Endothelial cell of umbilical vein (primary cell): ENCODE data around the gene GOLPH3. TPM values are rescaled to one million over a fixed set of nuclear protein-coding genes. Genes with fewer than 3 reads are reported as not detected.

Experiments used
- BruUV-seq: library from RNA; stranded (reverse); fragments of 400-500 nt; replicated peaks from 2 replicates; lab custom pipeline; 2021; lab: Mats Ljungman, UMichigan
- CTCF ChIA-PET: fragments of 300-600, 350-600 bp; sonication (Branson Sonifier 250); formaldehyde crosslinking; loops from one replicate; lab custom pipeline; 2021; ENCODE audit warnings: antibody characterized with exemption, inconsistent platforms; lab: Charles Lee
- POLR2A ChIA-PET: fragments of 300-600, 350-600 bp; sonication (Branson Sonifier 250); formaldehyde crosslinking; loops from one replicate; lab custom pipeline; 2021; ENCODE audit warnings: antibody characterized with exemption, inconsistent platforms; lab: Charles Lee
- DNase-seq: peaks from one replicate; pipeline ENCODE4 v3.0.0-alpha.2; 2011; ENCODE audit warnings: low read depth, low spot score
- FAIRE-seq: peaks from 2 replicates; lab custom pipeline; 2011; peaks lifted over from hg19 to GRCh38; lab: Jason Lieb, UNC
- H2AFZ ChIP-seq: 2 replicates; pipeline ENCODE4 v1.6.0; 2012; ENCODE audit warnings: low read depth, low read length, control low read depth, inconsistent platforms
- H3K27ac ChIP-seq: 2 replicates; pipeline ENCODE4 v1.5.1; 2011; ENCODE audit warnings: low read depth, mild to moderate bottlenecking, control low read depth, low read length, moderate library complexity; ENCODE audit not compliant: insufficient read depth
- H3K27me3 ChIP-seq, 2 experiments: 2 replicates each; pipeline versions ENCODE4 v1.6.0 to v1.6.1; 2011; ENCODE audit warnings: low read length in 2 of 2, mixed read lengths in 1 of 2; ENCODE audit not compliant: control insufficient read depth in 2 of 2, insufficient read depth in 2 of 2
- H3K36me3 ChIP-seq, 2 experiments: 2 replicates in 1 of 2; 3 replicates in 1 of 2; pipeline ENCODE4 v1.5.1; 2011; ENCODE audit warnings: low read length in 2 of 2, mild to moderate bottlenecking in 1 of 2, moderate library complexity in 1 of 2; ENCODE audit not compliant: control insufficient read depth in 2 of 2, insufficient read depth in 2 of 2; ENCODE audit errors: extremely low read depth in 1 of 2
- H3K4me1 ChIP-seq: 3 replicates; pipeline ENCODE4 v1.5.1; 2011; ENCODE audit warnings: mild to moderate bottlenecking, low read length; ENCODE audit not compliant: control insufficient read depth, insufficient read depth; ENCODE audit errors: extremely low read depth
- H3K4me2 ChIP-seq: 2 replicates; pipeline ENCODE4 v1.6.1; 2011; ENCODE audit warnings: low read length, control low read depth, mixed read lengths; ENCODE audit not compliant: insufficient read depth
- H3K4me3 ChIP-seq, 3 experiments: fragments of 200-600 bp in 1 of 3; sonication (generic), shearing (Covaris generic) in 1 of 3; replicated peaks in 1 of 3; 2 replicates each; pipeline ENCODE4 v1.5.1; 2011 to 2016; ENCODE audit warnings: control low read depth in 3 of 3, low read length in 3 of 3, mild to moderate bottlenecking in 2 of 3, inconsistent platforms in 1 of 3, low read depth in 1 of 3, moderate library complexity in 1 of 3; ENCODE audit not compliant: insufficient read depth in 1 of 3
- H3K79me2 ChIP-seq: 2 replicates; pipeline ENCODE4 v1.6.0; 2012; ENCODE audit warnings: low read length, inconsistent platforms; ENCODE audit not compliant: control insufficient read depth, insufficient read depth
- H3K9ac ChIP-seq: replicated peaks from 2 replicates; pipeline ENCODE3; 2011; ENCODE audit warnings: low read length, control low read depth; ENCODE audit not compliant: insufficient read depth; ENCODE audit errors: extremely low read depth
- H3K9me1 ChIP-seq: replicated peaks from 3 replicates; pipeline ENCODE4 v1.6.0; 2011; ENCODE audit warnings: mild to moderate bottlenecking, low read length; ENCODE audit not compliant: control insufficient read depth, insufficient read depth; ENCODE audit errors: extremely low read depth
- H3K9me3 ChIP-seq: replicated peaks from 2 replicates; pipeline ENCODE4 v1.5.1; 2012; ENCODE audit warnings: low read length, inconsistent platforms; ENCODE audit not compliant: control insufficient read depth, insufficient read depth
- H4K20me1 ChIP-seq: replicated peaks from 2 replicates; pipeline ENCODE3; 2011; ENCODE audit warnings: mild to moderate bottlenecking, low read length; ENCODE audit not compliant: control insufficient read depth, insufficient read depth; ENCODE audit errors: extremely low read depth
- FOS ChIP-seq: IDR thresholded peaks from 2 replicates; pipeline ENCODE4 v1.6.1; 2011; ENCODE audit warnings: mild to moderate bottlenecking, low read length, moderate library complexity, borderline replicate concordance; ENCODE audit not compliant: insufficient read depth
- JUN ChIP-seq: IDR thresholded peaks from 2 replicates; pipeline ENCODE4 v1.6.1; 2011; ENCODE audit warnings: borderline replicate concordance, low read depth; ENCODE audit not compliant: insufficient read length, insufficient read depth
- POLR2AphosphoS5 ChIP-seq: IDR thresholded peaks from 2 replicates; pipeline ENCODE4 v1.6.1; 2012; ENCODE audit warnings: low read depth, mild to moderate bottlenecking, control low read depth, low read length, moderate library complexity; ENCODE audit not compliant: insufficient read depth
- dilution Hi-C: fragments of 300-500 bp; cut with MboI; formaldehyde crosslinking; loops from one replicate; pipeline ENCODE4 v1.15.0; 2019; ENCODE audit warnings: low sequenced_read_pairs; ENCODE audit not compliant: extremely low pct_ligation_motif_present
- intact Hi-C: fragments of 100-400 bp; cut with micrococcal nuclease; formaldehyde crosslinking; loops from one replicate; pipeline ENCODE4 v1.10.0; 2022
- polyA plus RNA-seq, 4 experiments: library from polyadenylated mRNA; depleted of rRNA in 3 of 4; stranded (reverse) in 3 of 4; unstranded in 1 of 4; fragments of >200 nt; gene quantifications; 2 replicates each; pipeline versions ENCODE4 v1.2.1 to v1.2.3, GENCODE V29; 2011 to 2012; ENCODE audit warnings: missing spikeins in 1 of 4
- total RNA-seq: library from RNA; stranded (reverse); gene quantifications from 2 replicates; pipeline ENCODE4 v1.2.3, GENCODE V29; 2021
- TF ChIP-seq, protein P1 (sequence below), 2 donors: IDR thresholded peaks; 1 replicate in 1 of 2; 2 replicates in 1 of 2; pipeline ENCODE4 v1.5.1; 2011; ENCODE audit warnings: low read length in 2 of 2, mild to moderate bottlenecking in 2 of 2, moderate library complexity in 2 of 2, control low read depth in 1 of 2, inconsistent platforms in 1 of 2, low read depth in 1 of 2; ENCODE audit not compliant: insufficient read depth in 1 of 2; ENCODE audit errors: extremely low read depth in 1 of 2
- TF ChIP-seq, protein P2 (sequence below): IDR thresholded peaks from 2 replicates; pipeline ENCODE4 v1.6.1; 2011; ENCODE audit not compliant: insufficient read depth, insufficient read length

Gene GOLPH3
- total and polyA plus RNA-seq, 2 donors (not counting 3 experiments of a cell fraction or from before 2014, with no cell fraction given): 38.1 to 70.2 TPM

DNA sequence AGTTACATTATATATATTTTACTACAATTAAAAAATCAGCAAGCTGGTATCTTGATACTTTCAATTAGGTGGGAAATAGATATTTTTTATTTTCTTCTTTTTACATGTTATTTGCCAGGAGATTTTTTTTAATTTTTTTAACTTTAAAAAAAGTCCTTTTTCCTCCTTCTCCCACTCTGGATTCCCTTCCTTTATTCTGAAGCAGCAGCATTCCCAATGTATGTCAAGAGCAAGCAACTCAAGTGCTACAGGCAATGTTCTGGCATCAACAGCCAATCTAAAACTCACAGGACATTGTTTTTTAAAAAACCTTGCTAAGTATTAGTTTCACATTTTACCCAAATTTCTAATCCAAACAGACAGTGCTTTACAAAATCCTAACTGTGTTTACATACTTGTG lies 41.4 kb downstream of the GOLPH3 start:
- DNase-seq (no peak), FAIRE-seq (no peak)
- Histone ChIP-seq H3K36me3 (peaks cover 0 to 12% of the 10 kb centered on the region in 2 experiments), H4K20me1 (peaks cover 9% of the 10 kb centered on the region), H3K9ac (no peak overlapping the region), H3K9me1 (no peaks in the 10 kb centered on the region), H3K4me1 (no peaks in the 10 kb centered on the region), H3K27ac (no peak overlapping the region), H3K4me2 (no peak overlapping the region), H3K79me2 (peaks cover 53% of the 10 kb centered on the region), H3K27me3 (no peaks in the 10 kb centered on the region), H3K4me3 (no peak overlapping the region), H3K9me3 (no peaks in the 10 kb centered on the region), H2AFZ (no peak overlapping the region)
- TF ChIP-seq, protein P1, sequence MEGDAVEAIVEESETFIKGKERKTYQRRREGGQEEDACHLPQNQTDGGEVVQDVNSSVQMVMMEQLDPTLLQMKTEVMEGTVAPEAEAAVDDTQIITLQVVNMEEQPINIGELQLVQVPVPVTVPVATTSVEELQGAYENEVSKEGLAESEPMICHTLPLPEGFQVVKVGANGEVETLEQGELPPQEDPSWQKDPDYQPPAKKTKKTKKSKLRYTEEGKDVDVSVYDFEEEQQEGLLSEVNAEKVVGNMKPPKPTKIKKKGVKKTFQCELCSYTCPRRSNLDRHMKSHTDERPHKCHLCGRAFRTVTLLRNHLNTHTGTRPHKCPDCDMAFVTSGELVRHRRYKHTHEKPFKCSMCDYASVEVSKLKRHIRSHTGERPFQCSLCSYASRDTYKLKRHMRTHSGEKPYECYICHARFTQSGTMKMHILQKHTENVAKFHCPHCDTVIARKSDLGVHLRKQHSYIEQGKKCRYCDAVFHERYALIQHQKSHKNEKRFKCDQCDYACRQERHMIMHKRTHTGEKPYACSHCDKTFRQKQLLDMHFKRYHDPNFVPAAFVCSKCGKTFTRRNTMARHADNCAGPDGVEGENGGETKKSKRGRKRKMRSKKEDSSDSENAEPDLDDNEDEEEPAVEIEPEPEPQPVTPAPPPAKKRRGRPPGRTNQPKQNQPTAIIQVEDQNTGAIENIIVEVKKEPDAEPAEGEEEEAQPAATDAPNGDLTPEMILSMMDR (IDR thresholded peaks at IDR 0.05; ENCODE audit: extremely low read depth in 1 of 2, insufficient read depth in 1 of 2, low read depth in 1 of 2, low read length in 2 of 2): no peak
- TF ChIP-seq POLR2AphosphoS5 (no peak), JUN (no peak), FOS (no peak)
- TF ChIP-seq, protein P2, sequence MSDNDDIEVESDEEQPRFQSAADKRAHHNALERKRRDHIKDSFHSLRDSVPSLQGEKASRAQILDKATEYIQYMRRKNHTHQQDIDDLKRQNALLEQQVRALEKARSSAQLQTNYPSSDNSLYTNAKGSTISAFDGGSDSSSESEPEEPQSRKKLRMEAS: no peak
- intact Hi-C loops: no loop called here
- POLR2A ChIA-PET: no interaction called here
- dilution Hi-C loops: no loop called here
- CTCF ChIA-PET: interaction anchor here (1.1 to 1.5 kb wide), 2 partner anchors 40 to 99 kb away, joined by 3 read pairs; no protein-coding TSS in a partner anchor
- BruUV-seq: TSS peak; percentile 4
